GM08714 (cell line): ENCODE data around the gene WDR86.

Experiments
- H3K4me3 ChIP-seq: fragments of 200-500 bp; sonication (Bioruptor generic); 2 replicates; pipeline ENCODE4 v1.5.1; 2014; ENCODE audit warnings: mild to moderate bottlenecking, low read length, inconsistent platforms
- ZNF274 ChIP-seq: IDR thresholded peaks from 2 replicates; pipeline ENCODE4 v1.6.1; 2012; ENCODE audit warnings: mild to moderate bottlenecking, low read depth, low read length

WDR86 gene

DNA sequence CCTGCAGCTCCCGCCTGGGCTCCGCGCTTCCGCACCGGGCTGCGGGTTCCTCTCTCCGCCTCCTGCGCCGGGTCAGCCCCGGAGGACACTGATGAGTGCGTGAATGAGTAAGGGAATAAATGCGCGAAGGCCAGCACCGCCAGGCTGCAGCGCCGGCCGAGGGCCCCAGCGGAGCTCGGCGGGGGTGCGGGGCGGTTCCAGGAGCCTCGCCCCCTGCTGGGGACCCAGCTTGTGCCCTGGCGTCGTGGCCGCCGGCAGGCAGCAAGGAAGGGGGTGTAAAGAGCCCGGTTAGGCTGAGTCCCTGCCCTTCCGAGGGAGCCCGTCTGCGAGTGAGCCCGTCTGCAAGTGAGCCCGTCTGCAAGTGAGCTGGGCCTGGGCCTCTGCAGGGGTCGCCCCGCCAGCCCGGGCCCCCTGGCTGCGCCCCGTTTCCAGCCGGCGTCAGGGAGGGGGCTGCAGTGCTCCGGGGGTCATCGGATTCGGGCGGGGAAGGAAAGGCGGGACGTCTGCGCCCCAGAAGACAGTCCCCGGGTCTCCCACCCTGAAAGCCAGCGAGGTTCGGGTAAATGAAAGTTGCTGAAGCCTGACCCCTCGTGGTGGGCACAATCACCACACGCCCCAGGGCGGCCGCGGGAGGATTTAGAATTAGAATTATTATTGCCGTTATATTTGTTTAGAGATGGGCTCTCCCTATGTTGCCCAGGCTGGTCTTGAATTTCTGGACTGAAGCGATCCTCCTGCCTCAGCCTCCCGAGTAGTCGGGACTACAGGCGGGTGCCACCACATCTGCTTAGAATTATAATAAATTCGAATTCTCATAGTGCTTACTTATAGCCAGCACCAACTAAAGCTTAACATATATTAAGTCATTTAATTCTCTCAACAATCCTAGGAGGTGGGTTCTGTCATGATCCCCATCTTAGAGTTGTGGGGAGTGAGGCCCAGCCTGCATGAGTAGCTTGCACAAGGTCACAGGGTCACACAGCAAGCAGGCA is 38.7 kb upstream of the WDR86 start:
- TF ChIP-seq ZNF274: no peak
- H3K4me3 ChIP-seq: peak overlapping the region; percentile 34; the same call in 1 of the 2 replicates

- no peak for TF ChIP-seq ZNF274
- peak overlapping the region; percentile 34; the same call in 1 of the 2 replicates for H3K4me3 ChIP-seq
Measured at GRCh38 chr7:151447901-151448260, 38.0 kb upstream of the WDR86 start.

DNA sequence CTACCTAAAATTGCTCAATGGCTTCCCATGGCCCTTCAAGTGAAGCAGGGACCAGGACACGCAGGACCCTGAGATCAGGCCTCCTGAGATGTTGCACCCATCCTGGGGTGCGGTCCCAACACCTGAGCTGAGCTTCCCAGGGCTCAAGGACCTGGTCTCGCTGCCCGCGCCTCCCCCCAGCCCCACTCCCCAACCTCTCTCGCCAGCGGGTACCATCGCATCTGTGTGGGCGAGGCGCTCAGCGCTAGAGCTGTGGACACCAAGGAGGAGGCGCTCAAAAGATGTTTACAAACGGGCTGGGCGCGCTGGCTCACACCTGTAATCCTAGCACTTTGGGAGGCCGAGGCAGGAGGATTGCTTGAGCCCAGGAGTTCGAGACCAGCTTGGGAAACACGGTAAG is 37.5 kb upstream of the WDR86 start:
- TF ChIP-seq ZNF274: no peak
- H3K4me3 ChIP-seq: no peak overlapping the region

DNA sequence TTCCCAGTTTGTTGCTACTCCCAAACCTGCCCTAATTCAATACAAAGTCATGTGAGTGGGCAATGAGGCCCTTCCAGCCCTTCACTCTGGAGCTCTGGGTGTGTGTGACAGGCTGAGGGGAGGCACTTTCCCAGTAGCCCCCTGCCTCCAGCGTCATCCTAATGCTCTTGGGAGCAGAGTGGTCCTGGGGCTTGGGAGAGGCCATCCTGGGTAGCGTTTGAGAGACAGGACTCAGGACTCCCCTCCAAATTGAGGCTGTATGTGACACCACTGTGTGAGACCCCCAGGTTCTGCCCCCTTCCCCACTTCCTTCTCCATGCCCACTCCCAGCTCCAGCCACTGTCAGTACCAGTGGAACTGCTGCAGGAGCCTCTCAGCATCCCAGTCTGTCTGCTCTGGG is 36.6 kb upstream of the WDR86 start:
- H3K4me3 ChIP-seq: no peak overlapping the region
- no peak for TF ChIP-seq ZNF274

DNA sequence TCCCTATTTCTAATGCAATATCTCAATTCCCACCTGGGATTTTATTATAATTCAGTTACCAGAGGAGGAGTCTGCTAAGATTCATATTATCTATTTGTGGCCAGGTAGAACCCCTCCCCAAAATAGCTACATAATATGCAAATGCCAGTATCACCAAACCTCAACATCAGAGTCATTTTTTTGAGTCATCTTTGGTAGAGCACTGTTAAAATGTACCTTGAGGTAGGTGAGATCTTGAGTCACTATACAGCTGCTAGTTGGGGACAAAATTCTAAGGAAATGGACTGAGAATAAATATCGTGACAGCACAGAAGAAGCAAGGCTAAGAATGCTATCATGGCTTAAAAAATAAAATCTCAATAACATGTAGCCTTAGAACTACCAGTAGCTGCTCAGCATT is 34.8 kb upstream of the WDR86 start:
- no peak for TF ChIP-seq ZNF274
- H3K4me3 ChIP-seq: no peak overlapping the region

DNA sequence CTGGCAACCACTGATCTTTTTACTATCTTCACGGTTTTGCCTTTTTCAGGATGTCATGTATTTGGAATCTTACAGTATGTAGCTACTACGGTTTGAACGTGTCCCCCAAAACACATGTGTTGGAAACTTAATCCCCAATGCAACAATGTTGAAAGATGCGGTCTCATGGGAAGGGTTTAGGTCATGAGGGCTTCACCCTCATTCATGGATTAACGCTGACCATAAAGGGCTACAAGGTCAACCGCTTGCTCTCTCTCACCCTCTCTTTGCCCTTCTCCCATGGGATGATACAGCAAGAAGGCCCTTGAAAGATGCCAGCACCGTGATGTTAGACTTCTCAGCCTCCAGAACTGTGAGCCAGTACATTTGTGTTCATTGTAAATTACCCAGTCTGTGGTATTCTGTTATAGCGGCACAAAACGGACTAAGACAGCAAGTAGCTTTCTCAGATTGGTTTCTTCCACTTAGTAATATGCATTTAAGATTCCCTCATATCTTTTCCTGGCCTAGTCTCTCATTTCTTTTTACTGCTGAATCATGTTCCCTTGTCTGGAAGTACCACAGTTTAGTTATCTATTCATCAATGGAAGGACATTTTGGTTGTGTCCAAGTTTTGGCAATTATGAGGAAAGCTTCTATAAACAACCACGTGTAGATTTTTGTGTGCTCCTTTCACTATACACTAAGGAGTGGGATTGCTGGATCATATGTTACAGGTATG is 33.1 kb upstream of the WDR86 start:
- H3K4me3 ChIP-seq: no peak overlapping the region
- no peak for TF ChIP-seq ZNF274

- no peak for TF ChIP-seq ZNF274
- H3K4me3 ChIP-seq: no peak overlapping the region
Measured at GRCh38 chr7:151440799-151441445, 31.1 kb upstream of the WDR86 start.

GRCh38 chr7:151439855-151440798 is 30.3 kb upstream of the WDR86 start, which contains the start of gene CRYGN:
CRYGN (minus strand) TSS chr7:151440141; CDS start chr7:151439917, 224 bp downstream.
- TF ChIP-seq ZNF274: no peak
- H3K4me3 ChIP-seq: no peak within 1 kb of the TSS

DNA sequence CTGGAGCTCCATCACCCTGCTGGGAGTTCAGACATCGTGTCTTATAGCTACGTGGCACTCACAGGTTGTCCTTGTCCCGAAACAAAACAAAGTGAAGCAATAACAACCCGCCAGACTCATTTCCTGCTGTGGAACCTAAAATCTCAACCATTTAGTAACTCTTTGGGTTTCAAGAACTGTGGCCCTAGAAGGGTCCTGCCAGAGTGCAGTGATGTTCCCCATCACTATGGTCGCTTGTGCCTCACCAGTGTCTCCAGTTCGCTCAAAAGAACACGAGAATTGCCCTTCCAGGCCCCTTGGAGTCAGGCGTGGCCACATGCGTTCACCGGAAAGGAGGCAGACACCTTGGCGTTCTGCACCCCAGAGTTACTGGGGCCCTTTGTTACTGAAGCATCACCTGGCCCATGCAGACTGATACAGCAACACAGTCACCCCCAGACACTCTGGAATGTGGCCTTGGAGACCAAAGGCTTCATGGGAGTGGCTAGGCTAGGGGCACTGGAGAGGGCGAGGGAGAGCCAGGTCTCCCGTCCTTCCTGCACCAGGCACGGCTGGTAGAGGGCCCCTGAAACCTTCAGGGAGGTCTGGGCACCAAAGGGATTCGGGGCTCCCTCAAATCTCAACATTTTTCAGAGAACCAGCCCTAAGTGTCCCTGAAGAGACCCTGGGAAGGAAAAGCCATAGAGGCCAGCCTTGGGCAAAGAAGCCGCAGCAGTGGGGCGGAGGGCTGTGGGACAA is 29.2 kb upstream of the WDR86 start:
- H3K4me3 ChIP-seq: no peak overlapping the region
- no peak for TF ChIP-seq ZNF274

GRCh38 chr7:151437866-151438516 is 28.2 kb upstream of the WDR86 start:
- TF ChIP-seq ZNF274: no peak

DNA sequence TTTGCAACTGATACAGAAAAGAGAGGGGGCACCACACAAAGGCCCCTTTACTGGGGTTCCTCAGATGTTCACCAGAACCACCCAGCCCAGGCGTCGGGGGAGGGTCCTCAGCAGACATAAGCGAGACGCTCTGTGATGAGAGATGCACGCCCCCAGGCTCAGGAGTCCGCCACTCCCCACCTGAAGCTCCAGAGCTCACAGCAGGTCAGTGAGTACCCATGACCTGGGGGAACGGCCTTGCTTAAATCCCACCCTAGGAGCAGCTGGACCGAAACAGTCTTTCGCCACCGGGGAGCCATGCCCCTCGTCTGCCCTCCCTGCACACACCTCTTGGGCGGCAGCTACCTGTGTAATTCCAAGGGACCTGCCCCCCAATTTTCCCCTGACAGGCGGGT is 27.3 kb upstream of the WDR86 start:
- H3K4me3 ChIP-seq: no peak overlapping the region
- TF ChIP-seq ZNF274: no peak

More at GRCh38 chr7:151437866-151438516, 28.2 kb upstream of the WDR86 start:
- H3K4me3 ChIP-seq: no peak overlapping the region

DNA sequence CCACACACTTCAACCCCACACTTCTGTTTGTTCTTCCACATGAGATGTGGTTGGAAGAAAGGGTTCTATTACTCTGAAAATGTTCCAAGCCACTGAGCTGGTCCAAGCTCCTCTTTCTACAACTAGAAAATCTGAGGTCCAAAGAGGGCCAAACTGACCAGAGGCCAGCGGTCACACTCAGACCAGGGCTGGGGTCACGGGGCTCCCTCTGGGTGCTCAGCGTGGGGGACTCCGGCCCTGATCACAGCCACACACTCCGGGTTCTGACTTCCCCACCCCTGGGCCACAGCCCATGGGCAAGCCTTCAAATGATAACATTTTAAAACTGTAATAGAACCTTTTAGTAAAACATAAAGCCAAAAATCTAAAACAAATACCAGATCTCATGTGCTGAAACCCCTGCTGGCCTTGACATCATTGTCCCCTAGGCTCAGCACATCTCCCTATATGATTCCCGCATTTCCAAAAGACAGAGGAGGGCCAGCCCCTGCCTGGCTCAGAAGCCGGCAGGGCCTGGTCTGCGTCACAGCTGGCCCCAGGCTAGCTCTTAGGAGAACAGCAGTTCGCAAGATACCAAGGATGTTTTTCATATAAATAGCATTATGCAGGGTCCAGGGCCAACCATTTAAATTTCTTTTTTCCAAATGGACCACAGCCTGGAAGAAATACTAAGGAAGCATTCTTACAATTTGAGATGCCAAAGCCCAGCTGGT is 26.8 kb upstream of the WDR86 start:
- TF ChIP-seq ZNF274: no peak
- no peak overlapping the region for H3K4me3 ChIP-seq

- no peak for TF ChIP-seq ZNF274
- H3K4me3 ChIP-seq: no peak overlapping the region
Measured at GRCh38 chr7:151435971-151436370, 26.1 kb upstream of the WDR86 start.
